ENCODE results near the gene ZBTB7A.

DNA sequence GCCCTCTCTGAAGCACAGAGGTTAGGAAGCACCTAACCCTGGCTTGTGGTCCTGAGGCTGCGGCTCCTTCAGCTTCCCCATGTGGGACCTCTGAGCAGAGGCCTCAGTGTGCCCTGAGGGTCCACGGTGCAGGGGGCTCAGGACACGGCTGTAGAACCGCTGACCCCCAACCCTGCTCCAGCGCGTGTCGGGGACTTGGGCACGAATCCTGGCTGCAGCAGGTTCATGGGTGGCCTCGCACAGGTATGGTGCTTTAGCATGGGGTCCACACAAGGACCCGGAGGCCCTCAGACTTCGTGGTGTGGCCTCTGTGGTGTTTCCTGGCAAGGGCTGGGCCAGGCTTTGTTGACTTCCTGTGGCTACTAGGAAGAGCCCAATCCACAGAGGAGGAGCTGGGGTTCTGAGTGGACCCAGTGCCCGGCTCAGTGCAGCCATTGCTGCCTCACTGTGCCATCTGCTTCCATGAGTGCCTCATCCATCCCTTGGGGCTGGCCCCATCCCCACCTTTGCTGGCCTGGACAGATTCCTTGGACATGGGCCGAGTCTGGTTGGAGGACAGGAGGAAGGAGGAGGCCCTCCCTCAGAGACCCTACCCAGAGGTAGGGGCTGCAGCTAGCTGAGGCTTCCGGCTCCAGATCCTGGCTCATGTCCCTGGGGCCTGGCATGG, 24.5 kb downstream of the ZBTB7A start:
- TF ChIP-seq HDGF (IDR thresholded peaks at IDR 0.05), result no peak
- TF ChIP-seq, protein P1, sequence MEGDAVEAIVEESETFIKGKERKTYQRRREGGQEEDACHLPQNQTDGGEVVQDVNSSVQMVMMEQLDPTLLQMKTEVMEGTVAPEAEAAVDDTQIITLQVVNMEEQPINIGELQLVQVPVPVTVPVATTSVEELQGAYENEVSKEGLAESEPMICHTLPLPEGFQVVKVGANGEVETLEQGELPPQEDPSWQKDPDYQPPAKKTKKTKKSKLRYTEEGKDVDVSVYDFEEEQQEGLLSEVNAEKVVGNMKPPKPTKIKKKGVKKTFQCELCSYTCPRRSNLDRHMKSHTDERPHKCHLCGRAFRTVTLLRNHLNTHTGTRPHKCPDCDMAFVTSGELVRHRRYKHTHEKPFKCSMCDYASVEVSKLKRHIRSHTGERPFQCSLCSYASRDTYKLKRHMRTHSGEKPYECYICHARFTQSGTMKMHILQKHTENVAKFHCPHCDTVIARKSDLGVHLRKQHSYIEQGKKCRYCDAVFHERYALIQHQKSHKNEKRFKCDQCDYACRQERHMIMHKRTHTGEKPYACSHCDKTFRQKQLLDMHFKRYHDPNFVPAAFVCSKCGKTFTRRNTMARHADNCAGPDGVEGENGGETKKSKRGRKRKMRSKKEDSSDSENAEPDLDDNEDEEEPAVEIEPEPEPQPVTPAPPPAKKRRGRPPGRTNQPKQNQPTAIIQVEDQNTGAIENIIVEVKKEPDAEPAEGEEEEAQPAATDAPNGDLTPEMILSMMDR (IDR thresholded peaks at IDR 0.05 in 2 of 3, conservative IDR thresholded peaks at IDR 0.05 in 1 of 3; ENCODE audit: control insufficient read depth in 2 of 3, extremely low read depth in 1 of 3, insufficient read depth in 1 of 3, low read depth in 3 of 3, low read length in 3 of 3), result no peak

All from GM12878 (cell line).